OCI-LY1 (cell line): ENCODE results near the gene FARSA.

Experiments used
- H2AFZ ChIP-seq: fragments of 200-600 bp; sonication (generic), shearing (Covaris generic); 2 replicates; pipeline ENCODE4 v1.6.0; 2014; ENCODE audit warnings: antibody characterized with exemption, mild to moderate bottlenecking, low read length
- H3F3A ChIP-seq: fragments of 200-600 bp; sonication (generic), shearing (Covaris generic); 2 replicates; pipeline ENCODE4 v1.6.0; 2014; ENCODE audit warnings: mild to moderate bottlenecking, antibody characterized with exemption, low read length, moderate library complexity; ENCODE audit not compliant: insufficient read depth
- H3K27ac ChIP-seq: fragments of 200-600 bp; sonication (generic); 2 replicates; pipeline ENCODE4 v1.5.1; 2014; ENCODE audit warnings: low read length, mixed run types, mild to moderate bottlenecking, low read depth; ENCODE audit not compliant: poor library complexity, severe bottlenecking
- H3K27me3 ChIP-seq: fragments of 200-600 bp; sonication (generic); 2 replicates; pipeline ENCODE4 v1.6.0; 2014; ENCODE audit warnings: antibody characterized with exemption, mild to moderate bottlenecking, low read length, moderate library complexity; ENCODE audit not compliant: insufficient read depth
- H3K36me3 ChIP-seq: fragments of 200-600 bp; sonication (generic); 2 replicates; pipeline ENCODE4 v1.6.1; 2014; ENCODE audit warnings: mild to moderate bottlenecking, antibody characterized with exemption, low read length, moderate library complexity, mixed read lengths; ENCODE audit not compliant: insufficient read depth
- H3K4me1 ChIP-seq: fragments of 200-600 bp; sonication (generic); 2 replicates; pipeline ENCODE4 v1.5.1; 2014; ENCODE audit warnings: mild to moderate bottlenecking, low read length, moderate library complexity; ENCODE audit not compliant: insufficient read depth, severe bottlenecking
- H3K4me2 ChIP-seq: fragments of 200-600 bp; sonication (generic), shearing (Covaris generic); 2 replicates; pipeline ENCODE4 v1.6.1; 2014; ENCODE audit warnings: low read length
- H3K4me3 ChIP-seq: fragments of 200-600 bp; sonication (generic); 2 replicates; pipeline ENCODE4 v1.5.1; 2014; ENCODE audit warnings: low read length, low read depth, mild to moderate bottlenecking, mixed read lengths; ENCODE audit not compliant: poor library complexity, severe bottlenecking
- H3K79me2 ChIP-seq: fragments of 200-600 bp; shearing (Covaris generic); 2 replicates; pipeline ENCODE4 v1.6.1; 2016; ENCODE audit warnings: mixed run types, low read length, mixed read lengths; ENCODE audit not compliant: insufficient read depth
- H3K9ac ChIP-seq: fragments of 200-600 bp; sonication (generic), shearing (Covaris generic); 2 replicates; pipeline ENCODE4 v1.6.1; 2014; ENCODE audit warnings: mild to moderate bottlenecking, low read length, mixed read lengths
- H3K9me2 ChIP-seq: fragments of 200-600 bp; sonication (generic), shearing (Covaris generic); 2 replicates; pipeline ENCODE4 v1.6.1; 2014; ENCODE audit warnings: low read depth, mild to moderate bottlenecking, low read length, mixed read lengths
- H3K9me3 ChIP-seq: fragments of 200-600 bp; shearing (Covaris generic); 2 replicates; pipeline ENCODE4 v1.6.1; 2014; ENCODE audit warnings: low read length, mixed read lengths
- H4K20me1 ChIP-seq: fragments of 200-600 bp; sonication (generic), shearing (Covaris generic); 2 replicates; pipeline ENCODE4 v1.6.0; 2016; ENCODE audit warnings: mild to moderate bottlenecking, low read length; ENCODE audit not compliant: insufficient read depth
- EZH2 ChIP-seq: fragments of 200-600 bp; sonication (generic), shearing (Covaris generic); IDR thresholded peaks from 2 replicates; pipeline ENCODE4 v1.8.0; 2017; ENCODE audit warnings: borderline replicate concordance, mixed run types, mild to moderate bottlenecking, antibody characterized with exemption, low read length, moderate library complexity, mixed read lengths
- TF ChIP-seq, protein P1 (sequence below): fragments of 200-600 bp; sonication (generic), shearing (Covaris generic); IDR thresholded peaks from 2 replicates; pipeline ENCODE4 v1.5.1; 2017; ENCODE audit warnings: mild to moderate bottlenecking, antibody characterized with exemption, low read length, moderate library complexity, mixed read lengths

Gene FARSA

DNA sequence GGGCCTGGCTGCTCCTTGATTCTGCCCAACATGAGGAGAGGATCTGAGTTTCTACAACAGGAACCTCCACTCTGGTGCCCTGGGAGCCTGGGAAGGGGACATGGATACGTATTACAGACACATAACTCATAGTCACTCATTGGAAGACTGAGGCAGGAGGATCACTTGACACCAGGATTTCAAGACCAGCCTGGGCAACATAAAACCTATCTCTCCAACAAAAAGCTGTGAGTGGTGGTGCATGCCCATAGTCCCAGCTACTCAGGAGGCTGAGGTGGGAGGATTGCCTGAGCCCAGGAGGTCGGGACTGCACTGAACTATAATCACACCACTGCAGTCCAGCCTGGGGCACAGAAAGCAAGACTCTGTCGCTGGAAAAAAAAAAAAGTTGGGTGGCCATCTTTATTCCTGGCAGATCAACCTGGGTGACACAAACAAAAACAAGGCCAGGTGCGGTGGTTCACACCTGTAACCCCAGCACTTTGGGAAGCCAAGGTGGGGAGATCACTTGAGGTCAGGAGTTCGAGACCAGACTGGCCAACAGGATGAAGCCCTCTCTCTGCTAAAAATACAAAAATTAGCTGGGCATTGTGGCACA lies 45.4 kb downstream of the FARSA start:
- Histone ChIP-seq H3F3A (no peaks in the 10 kb centered on the region), H3K4me1 (peaks cover 29% of the 10 kb centered on the region), H3K27me3 (no peaks in the 10 kb centered on the region), H3K9ac (no peak overlapping the region), H3K27ac (no peak overlapping the region), H3K36me3 (peaks cover under 1% of the 10 kb centered on the region), H3K9me3 (peaks cover 7% of the 10 kb centered on the region; the same call in 1 of the 2 replicates), H3K4me2 (no peak overlapping the region), H3K4me3 (no peak overlapping the region), H3K9me2 (no peaks in the 10 kb centered on the region), H3K79me2 (no peaks in the 10 kb centered on the region), H2AFZ (no peak overlapping the region), H4K20me1 (no peaks in the 10 kb centered on the region)
- TF ChIP-seq, protein P1, sequence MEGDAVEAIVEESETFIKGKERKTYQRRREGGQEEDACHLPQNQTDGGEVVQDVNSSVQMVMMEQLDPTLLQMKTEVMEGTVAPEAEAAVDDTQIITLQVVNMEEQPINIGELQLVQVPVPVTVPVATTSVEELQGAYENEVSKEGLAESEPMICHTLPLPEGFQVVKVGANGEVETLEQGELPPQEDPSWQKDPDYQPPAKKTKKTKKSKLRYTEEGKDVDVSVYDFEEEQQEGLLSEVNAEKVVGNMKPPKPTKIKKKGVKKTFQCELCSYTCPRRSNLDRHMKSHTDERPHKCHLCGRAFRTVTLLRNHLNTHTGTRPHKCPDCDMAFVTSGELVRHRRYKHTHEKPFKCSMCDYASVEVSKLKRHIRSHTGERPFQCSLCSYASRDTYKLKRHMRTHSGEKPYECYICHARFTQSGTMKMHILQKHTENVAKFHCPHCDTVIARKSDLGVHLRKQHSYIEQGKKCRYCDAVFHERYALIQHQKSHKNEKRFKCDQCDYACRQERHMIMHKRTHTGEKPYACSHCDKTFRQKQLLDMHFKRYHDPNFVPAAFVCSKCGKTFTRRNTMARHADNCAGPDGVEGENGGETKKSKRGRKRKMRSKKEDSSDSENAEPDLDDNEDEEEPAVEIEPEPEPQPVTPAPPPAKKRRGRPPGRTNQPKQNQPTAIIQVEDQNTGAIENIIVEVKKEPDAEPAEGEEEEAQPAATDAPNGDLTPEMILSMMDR, result no peak
- no peak for TF ChIP-seq EZH2

DNA sequence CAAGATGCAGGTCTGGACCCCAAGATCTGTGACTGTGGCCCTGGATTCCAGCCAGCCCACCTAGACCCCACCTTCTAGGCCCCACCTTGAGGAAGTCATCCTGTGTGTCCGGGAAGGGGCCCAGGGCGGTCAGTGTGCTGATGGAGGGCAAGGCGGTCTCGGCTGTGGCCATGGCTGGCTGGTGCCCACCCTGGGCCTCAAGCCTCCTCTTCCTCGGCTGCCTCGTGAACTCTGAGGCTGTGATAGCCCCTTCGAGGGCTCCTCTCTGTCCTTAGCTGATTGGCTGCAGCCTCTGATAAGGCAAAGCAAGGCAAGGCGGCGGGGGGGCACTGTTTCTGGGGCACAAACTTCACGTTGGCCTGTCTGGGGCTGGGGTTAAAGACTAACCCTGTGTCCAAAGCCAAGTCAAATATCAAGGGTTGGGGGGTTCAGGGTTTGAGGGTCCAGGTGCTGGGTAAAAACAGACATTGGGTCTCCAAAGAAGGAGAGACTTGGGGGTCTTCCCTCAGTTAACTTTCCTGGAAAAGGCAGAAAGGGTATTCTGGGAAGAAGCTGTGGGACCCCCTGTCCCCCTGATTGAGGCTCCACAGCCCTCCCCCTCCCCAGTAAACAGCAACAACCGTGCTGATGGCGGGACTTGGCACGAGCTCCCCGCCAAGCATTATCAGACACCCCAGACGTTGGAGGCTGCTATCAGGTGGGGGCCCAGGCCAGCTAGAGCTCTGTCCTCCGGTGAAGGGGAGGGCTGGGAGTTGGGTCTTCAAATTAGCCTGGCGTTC lies 46.4 kb downstream of the FARSA start, which contains the start of gene KLF1:
TSS of gene KLF1 (minus strand) at position 233 of the 779 bp plus-strand sequence. CDS start at position 172, 61 bp downstream.
- H3K4me2 ChIP-seq, result peak within 1 kb of the TSS; percentile 76; the same call in 1 of the 2 replicates
- H3K9me3 ChIP-seq, result peaks cover 7% of the 10 kb centered on the region; the same call in 1 of the 2 replicates
- H3K27me3 ChIP-seq, result no peaks in the 10 kb centered on the region
- no peaks in the 10 kb centered on the region for H3F3A ChIP-seq
- H3K36me3 ChIP-seq, result no peaks in the 10 kb centered on the region; the same call in 1 of the 2 replicates
- no peaks in the 10 kb centered on the region for H3K9me2 ChIP-seq
- no peak within 1 kb of the TSS for H3K27ac ChIP-seq
- H2AFZ ChIP-seq, result no peak within 1 kb of the TSS
- TF ChIP-seq EZH2, result no peak
- TF ChIP-seq, protein P1, result no peak
- H3K9ac ChIP-seq, result no peak within 1 kb of the TSS; the same call in 1 of the 2 replicates
- no peaks in the 10 kb centered on the region for H3K79me2 ChIP-seq
- H4K20me1 ChIP-seq, result no peaks in the 10 kb centered on the region
- peak within 1 kb of the TSS; percentile 61 for H3K4me3 ChIP-seq
- H3K4me1 ChIP-seq, result peaks cover 27% of the 10 kb centered on the region

DNA sequence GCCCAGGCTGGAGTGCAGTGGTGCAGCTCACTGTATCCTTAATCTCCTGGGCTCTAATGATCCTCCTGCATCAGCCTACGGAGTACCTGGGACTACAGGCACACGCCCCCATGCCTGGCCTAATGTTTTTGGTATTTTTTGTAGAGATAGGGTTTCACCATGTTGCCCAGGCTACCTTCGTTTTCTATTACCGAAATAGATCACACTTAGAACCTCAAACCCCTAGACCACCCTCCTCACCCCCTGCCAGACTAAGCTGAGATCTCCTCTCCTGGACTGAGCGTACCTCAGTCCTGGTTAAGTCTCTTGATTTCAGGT lies 46.9 kb downstream of the FARSA start:
- Histone ChIP-seq H3K79me2 (no peaks in the 10 kb centered on the region), H2AFZ (no peak overlapping the region), H4K20me1 (no peaks in the 10 kb centered on the region), H3K36me3 (no peaks in the 10 kb centered on the region; the same call in 1 of the 2 replicates), H3K27me3 (no peaks in the 10 kb centered on the region), H3K4me3 (no peak overlapping the region), H3K9me3 (peaks cover 7% of the 10 kb centered on the region; the same call in 1 of the 2 replicates), H3K4me1 (peaks cover 26% of the 10 kb centered on the region), H3K4me2 (no peak overlapping the region), H3F3A (no peaks in the 10 kb centered on the region), H3K27ac (no peak overlapping the region), H3K9me2 (no peaks in the 10 kb centered on the region), H3K9ac (no peak overlapping the region)
- no peak for TF ChIP-seq EZH2
- TF ChIP-seq, protein P1, result no peak
